ENCODE data around the gene SORCS1.

- no peak for TF ChIP-seq CTCF (IDR thresholded peaks at IDR 0.05; ENCODE audit: poor library complexity)
- TF ChIP-seq EZH2phosphoT487 (IDR thresholded peaks at IDR 0.05; ENCODE audit: low read depth, severe bottlenecking, unreplicated experiment): no peak
Measured at GRCh38 chr10:107141524-107142061, 22.9 kb downstream of the SORCS1 start.
